WI38 (cell line): ENCODE measurements around the gene SLC37A2.

Source experiments
- H3K4me3 ChIP-seq: 2 replicates; pipeline ENCODE4 v1.5.1; 2011; ENCODE audit warnings: low read depth, mild to moderate bottlenecking, control low read depth, low read length
- CTCF ChIP-seq: IDR thresholded peaks from 2 replicates; pipeline ENCODE4 v1.5.1; 2012; ENCODE audit warnings: low read depth, mild to moderate bottlenecking, control low read depth, low read length

SLC37A2 gene

GRCh38 chr11:125090816-125091215 is 27.7 kb downstream of the SLC37A2 start:
- H3K4me3 ChIP-seq = no peak overlapping the region
- TF ChIP-seq CTCF = no peak

GRCh38 chr11:125091247-125091876 is 28.3 kb downstream of the SLC37A2 start:
- peak; percentile 57 for TF ChIP-seq CTCF

GRCh38 chr11:125091877-125092664 is 29.0 kb downstream of the SLC37A2 start:
- TF ChIP-seq CTCF = no peak
- H3K4me3 ChIP-seq = no peak overlapping the region

More at GRCh38 chr11:125091247-125091876, 28.3 kb downstream of the SLC37A2 start:
- no peak overlapping the region for H3K4me3 ChIP-seq

- no peak overlapping the region for H3K4me3 ChIP-seq
- TF ChIP-seq CTCF = no peak
Observed at GRCh38 chr11:125092669-125093068, 29.6 kb downstream of the SLC37A2 start.

GRCh38 chr11:125093502-125093901 is 30.4 kb downstream of the SLC37A2 start:
- TF ChIP-seq CTCF = no peak
- H3K4me3 ChIP-seq = no peak overlapping the region

GRCh38 chr11:125094731-125095130 is 31.6 kb downstream of the SLC37A2 start:
- TF ChIP-seq CTCF = no peak
- no peak overlapping the region for H3K4me3 ChIP-seq

- no peak overlapping the region for H3K4me3 ChIP-seq
- TF ChIP-seq CTCF = no peak
Observed at GRCh38 chr11:125100136-125100535, 37.0 kb downstream of the SLC37A2 start.
